Adipocyte (in vitro differentiated cells): ENCODE data around the gene CCDC149.

Source experiments
- DNase-seq: peaks from one replicate; pipeline ENCODE4 v3.0.0-alpha.2; 2015; ENCODE audit warnings: low read depth
- H3K27me3 ChIP-seq: replicated peaks from 2 replicates; pipeline ENCODE4 v1.7.0; 2013; ENCODE audit warnings: mild to moderate bottlenecking, low read length, moderate library complexity; ENCODE audit not compliant: control insufficient read depth, insufficient read depth
- H3K36me3 ChIP-seq: 2 replicates; pipeline ENCODE4 v1.7.0; 2013; ENCODE audit warnings: low read length, mild to moderate bottlenecking, moderate library complexity; ENCODE audit not compliant: control insufficient read depth, insufficient read depth, severe bottlenecking
- H3K4me1 ChIP-seq: 2 replicates; pipeline ENCODE4 v1.7.0; 2013; ENCODE audit warnings: mild to moderate bottlenecking, low read length, moderate library complexity; ENCODE audit not compliant: control insufficient read depth, insufficient read depth
- H3K4me3 ChIP-seq: 2 replicates; pipeline ENCODE4 v1.7.0; 2013; ENCODE audit warnings: mild to moderate bottlenecking, low read length, moderate library complexity
- H3K9ac ChIP-seq: 2 replicates; pipeline ENCODE4 v1.7.0; 2013; ENCODE audit warnings: mild to moderate bottlenecking, low read length, moderate library complexity
- H3K9me3 ChIP-seq: 2 replicates; pipeline ENCODE4 v1.7.0; 2013; ENCODE audit warnings: mild to moderate bottlenecking, low read length, moderate library complexity; ENCODE audit not compliant: control insufficient read depth

Gene CCDC149

GRCh38 chr4:24840362-24840761 is 72.5 kb downstream of the CCDC149 start:
- no peaks in the 10 kb centered on the region for H3K9me3 ChIP-seq
- no peaks in the 10 kb centered on the region for H3K27me3 ChIP-seq
- DNase-seq = no peak
- H3K36me3 ChIP-seq = peaks cover 8% of the 10 kb centered on the region
- H3K4me1 ChIP-seq = no peaks in the 10 kb centered on the region
- H3K4me3 ChIP-seq = no peak overlapping the region
- H3K9ac ChIP-seq = no peak overlapping the region

- no peak overlapping the region for H3K4me3 ChIP-seq
- H3K36me3 ChIP-seq = peaks cover 21% of the 10 kb centered on the region
- no peaks in the 10 kb centered on the region for H3K9me3 ChIP-seq
- no peaks in the 10 kb centered on the region for H3K27me3 ChIP-seq
- no peaks in the 10 kb centered on the region for H3K4me1 ChIP-seq
- DNase-seq = no peak
- H3K9ac ChIP-seq = no peak overlapping the region
Measured at GRCh38 chr4:24837781-24838180, 75.1 kb downstream of the CCDC149 start.

GRCh38 chr4:24837336-24837735 is 75.5 kb downstream of the CCDC149 start:
- H3K36me3 ChIP-seq = peaks cover 21% of the 10 kb centered on the region
- H3K9ac ChIP-seq = no peak overlapping the region
- no peak overlapping the region for H3K4me3 ChIP-seq
- no peaks in the 10 kb centered on the region for H3K27me3 ChIP-seq
- no peaks in the 10 kb centered on the region for H3K9me3 ChIP-seq
- no peaks in the 10 kb centered on the region for H3K4me1 ChIP-seq
- DNase-seq = no peak

GRCh38 chr4:24836661-24837242 is 76.1 kb downstream of the CCDC149 start:
- H3K9me3 ChIP-seq = no peaks in the 10 kb centered on the region
- H3K27me3 ChIP-seq = no peaks in the 10 kb centered on the region
- H3K36me3 ChIP-seq = peaks cover 21% of the 10 kb centered on the region
- DNase-seq = no peak
- H3K4me1 ChIP-seq = no peaks in the 10 kb centered on the region
- no peak overlapping the region for H3K4me3 ChIP-seq
- H3K9ac ChIP-seq = no peak overlapping the region

- Histone ChIP-seq H3K4me1 (no peaks in the 10 kb centered on the region), H3K27me3 (no peaks in the 10 kb centered on the region), H3K4me3 (no peak overlapping the region), H3K9me3 (no peaks in the 10 kb centered on the region), H3K36me3 (peaks cover 32% of the 10 kb centered on the region), H3K9ac (no peak overlapping the region)
- no peak for DNase-seq
Measured at GRCh38 chr4:24835696-24836095, 77.1 kb downstream of the CCDC149 start.

DNA sequence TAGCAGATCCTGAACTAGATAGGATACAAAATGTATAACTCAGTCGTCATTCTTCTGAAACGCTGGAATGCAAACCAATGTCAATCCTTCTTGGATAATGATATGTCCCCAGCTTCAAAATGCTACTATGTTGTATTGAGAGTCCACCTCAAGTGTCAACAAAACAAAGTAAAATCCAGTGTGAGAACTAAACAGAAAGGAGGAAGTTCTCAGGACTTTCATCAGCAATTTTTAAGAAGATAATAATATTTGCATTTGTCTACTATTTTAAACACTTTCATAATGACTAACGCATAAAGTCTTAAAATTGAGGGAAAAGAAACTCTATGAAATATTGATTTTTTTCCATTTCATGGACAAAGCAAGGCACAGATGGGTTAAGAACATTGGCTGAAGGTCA is 81.2 kb downstream of the CCDC149 start:
- no peaks in the 10 kb centered on the region for H3K9me3 ChIP-seq
- no peaks in the 10 kb centered on the region for H3K4me1 ChIP-seq
- H3K9ac ChIP-seq = no peak overlapping the region
- DNase-seq = no peak
- peaks cover 45% of the 10 kb centered on the region for H3K36me3 ChIP-seq
- H3K4me3 ChIP-seq = no peak overlapping the region
- H3K27me3 ChIP-seq = no peaks in the 10 kb centered on the region

GRCh38 chr4:24824720-24825119 is 88.1 kb downstream of the CCDC149 start:
- no peaks in the 10 kb centered on the region for H3K9me3 ChIP-seq
- no peak overlapping the region for H3K9ac ChIP-seq
- no peak for DNase-seq
- no peaks in the 10 kb centered on the region for H3K27me3 ChIP-seq
- peaks cover 6% of the 10 kb centered on the region for H3K4me1 ChIP-seq
- no peak overlapping the region for H3K4me3 ChIP-seq
- H3K36me3 ChIP-seq = peaks cover 17% of the 10 kb centered on the region

DNA sequence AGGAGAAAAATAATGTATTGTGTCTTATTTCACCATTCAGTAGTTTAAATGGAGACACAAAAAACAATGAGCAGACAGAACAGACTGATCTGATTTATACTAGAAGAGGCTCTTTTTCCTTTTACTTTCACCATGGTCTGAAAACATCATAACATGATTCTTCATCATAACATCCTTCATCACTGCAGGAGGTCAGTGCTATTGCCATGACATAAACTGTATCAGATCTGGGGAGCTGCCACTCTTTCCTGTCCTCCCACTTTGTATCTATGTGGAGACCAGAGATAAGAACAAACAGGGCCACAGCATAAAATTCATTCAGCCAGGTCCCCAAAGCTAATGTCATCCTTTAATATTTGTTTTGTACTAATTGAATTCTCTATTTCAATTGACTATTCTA is 92.3 kb downstream of the CCDC149 start:
- DNase-seq = no peak
- Histone ChIP-seq H3K9ac (no peak overlapping the region), H3K27me3 (no peaks in the 10 kb centered on the region), H3K9me3 (no peaks in the 10 kb centered on the region), H3K36me3 (peaks cover 33% of the 10 kb centered on the region), H3K4me3 (no peak overlapping the region), H3K4me1 (peaks cover 6% of the 10 kb centered on the region)

GRCh38 chr4:24816797-24817196 is 96.0 kb downstream of the CCDC149 start:
- Histone ChIP-seq H3K9me3 (no peaks in the 10 kb centered on the region), H3K27me3 (no peaks in the 10 kb centered on the region), H3K36me3 (peaks cover 33% of the 10 kb centered on the region), H3K4me3 (no peak overlapping the region), H3K9ac (no peak overlapping the region), H3K4me1 (no peaks in the 10 kb centered on the region)
- DNase-seq = no peak

GRCh38 chr4:24813732-24814131 is 99.1 kb downstream of the CCDC149 start:
- peaks cover 20% of the 10 kb centered on the region for H3K36me3 ChIP-seq
- no peak overlapping the region for H3K4me3 ChIP-seq
- H3K4me1 ChIP-seq = peaks cover 4% of the 10 kb centered on the region
- no peaks in the 10 kb centered on the region for H3K27me3 ChIP-seq
- no peaks in the 10 kb centered on the region for H3K9me3 ChIP-seq
- H3K9ac ChIP-seq = no peak overlapping the region
- no peak for DNase-seq

DNA sequence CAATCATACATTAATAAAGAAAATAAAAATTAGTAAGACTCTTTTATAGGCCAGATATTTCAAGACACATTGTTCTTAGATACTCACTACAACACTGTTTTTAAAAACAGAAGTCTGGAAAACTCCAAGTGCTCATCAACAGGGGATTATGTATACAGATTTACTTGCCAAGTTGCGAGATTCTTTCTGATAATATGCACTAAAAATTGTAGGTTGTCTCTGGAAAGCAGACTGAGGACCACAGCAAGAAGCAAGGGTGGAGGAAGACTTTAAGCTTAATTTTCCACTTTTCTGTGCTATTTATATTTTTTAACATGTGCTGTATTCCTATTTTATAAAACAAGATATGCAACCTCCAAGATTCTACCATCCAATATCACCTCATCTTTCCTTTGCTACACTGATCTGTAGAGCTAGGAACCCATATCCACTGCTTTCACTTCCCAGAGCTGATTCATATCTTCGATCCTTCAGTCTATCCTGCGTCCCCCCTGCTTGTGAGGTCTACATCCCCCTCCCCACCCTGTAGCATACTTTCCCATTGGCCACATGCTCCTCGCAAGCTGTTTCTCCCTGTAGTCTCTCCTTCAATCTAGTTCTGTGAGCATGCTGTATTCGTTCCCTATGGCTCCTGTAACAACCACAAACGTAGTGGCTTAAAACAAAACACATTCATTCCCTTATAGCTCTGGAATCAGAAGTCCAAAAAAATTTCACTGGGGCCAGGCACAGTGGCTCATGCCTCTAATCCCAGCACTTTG is 101.8 kb downstream of the CCDC149 start:
- Histone ChIP-seq H3K9me3 (no peaks in the 10 kb centered on the region), H3K4me3 (no peak overlapping the region), H3K27me3 (no peaks in the 10 kb centered on the region), H3K36me3 (peaks cover 16% of the 10 kb centered on the region), H3K9ac (no peak overlapping the region), H3K4me1 (peaks cover 4% of the 10 kb centered on the region)
- DNase-seq = no peak
